Ovary (tissue), 3 donors: ENCODE results near the gene GOLIM4.

Experiments used
- CTCF ChIP-seq, 3 donors: fragments of 450-650 bp in 2 of 3; fragments of 200-600 bp in 1 of 3; IDR thresholded peaks; one replicate each; pipeline versions ENCODE4 v1.5.1 to v1.8.0; 2016 to 2022; ENCODE audit warnings: antibody characterized with exemption in 3 of 3, mild to moderate bottlenecking in 1 of 3
- EP300 ChIP-seq: sonication (generic); formaldehyde crosslinking; IDR thresholded peaks from one replicate; pipeline ENCODE4 v1.6.1; 2017; ENCODE audit warnings: antibody characterized with exemption
- POLR2A ChIP-seq: fragments of 450-650 bp; IDR thresholded peaks from one replicate; pipeline ENCODE4 v1.6.1; 2017; ENCODE audit warnings: antibody characterized with exemption, mild to moderate bottlenecking, moderate library complexity
- donor health status: DM: no; HTN: no; CAD: no.

DNA sequence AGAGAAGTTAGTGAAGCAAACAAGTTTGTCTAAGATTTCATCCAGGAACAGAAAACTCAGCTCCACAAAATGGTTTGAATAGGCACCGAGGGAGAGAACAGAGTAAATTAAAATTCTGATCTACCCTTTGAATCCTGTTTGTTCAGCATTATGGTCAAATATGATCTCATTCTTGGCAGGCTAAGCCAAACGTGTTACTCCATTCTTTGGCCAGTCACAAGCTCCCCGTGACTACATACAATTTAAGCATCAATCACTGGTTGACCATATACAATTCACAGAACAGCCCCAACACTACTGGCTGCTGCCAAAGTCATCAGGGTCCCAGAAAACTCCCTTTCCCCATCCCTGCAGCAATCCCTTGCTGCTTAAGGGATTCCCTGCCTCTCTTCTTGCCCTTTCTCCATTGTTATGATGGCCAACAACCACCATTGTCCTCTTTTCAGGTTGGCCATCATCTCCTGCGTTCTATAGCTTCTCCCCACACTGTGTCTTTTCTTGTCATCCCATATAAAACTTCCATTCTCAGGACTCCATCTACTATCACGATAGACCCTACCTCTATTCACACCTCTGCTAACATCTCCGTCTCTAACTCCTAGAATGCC is 46.3 kb downstream of the GOLIM4 start:
- TF ChIP-seq CTCF (IDR thresholded peaks at IDR 0.05): no peak
- TF ChIP-seq EP300: no peak
- TF ChIP-seq POLR2A: no peak
